HG02870 (cell line): Measurements from ENCODE around the gene TMEM258.

ENCODE experiments used
- ATAC-seq: cut with Tn5 transposase; IDR thresholded peaks from one replicate; pipeline ENCODE4 v1.9.1; 2021; ENCODE audit warnings: mild to moderate bottlenecking, moderate library complexity; ENCODE audit not compliant: unreplicated experiment

The TMEM258 gene

GRCh38 chr11:61792310-61793082 lies at the start of gene TMEM258, which contains the start of gene FEN1:
Gene TMEM258, minus strand, starts transcription at chr11:61792599. Its CDS starts 41 bp downstream, at chr11:61792558.
Gene FEN1, plus strand, starts transcription at chr11:61792911. Its CDS starts 2,451 bp downstream, at chr11:61795362.
- peak; percentile 73 for ATAC-seq

DNA sequence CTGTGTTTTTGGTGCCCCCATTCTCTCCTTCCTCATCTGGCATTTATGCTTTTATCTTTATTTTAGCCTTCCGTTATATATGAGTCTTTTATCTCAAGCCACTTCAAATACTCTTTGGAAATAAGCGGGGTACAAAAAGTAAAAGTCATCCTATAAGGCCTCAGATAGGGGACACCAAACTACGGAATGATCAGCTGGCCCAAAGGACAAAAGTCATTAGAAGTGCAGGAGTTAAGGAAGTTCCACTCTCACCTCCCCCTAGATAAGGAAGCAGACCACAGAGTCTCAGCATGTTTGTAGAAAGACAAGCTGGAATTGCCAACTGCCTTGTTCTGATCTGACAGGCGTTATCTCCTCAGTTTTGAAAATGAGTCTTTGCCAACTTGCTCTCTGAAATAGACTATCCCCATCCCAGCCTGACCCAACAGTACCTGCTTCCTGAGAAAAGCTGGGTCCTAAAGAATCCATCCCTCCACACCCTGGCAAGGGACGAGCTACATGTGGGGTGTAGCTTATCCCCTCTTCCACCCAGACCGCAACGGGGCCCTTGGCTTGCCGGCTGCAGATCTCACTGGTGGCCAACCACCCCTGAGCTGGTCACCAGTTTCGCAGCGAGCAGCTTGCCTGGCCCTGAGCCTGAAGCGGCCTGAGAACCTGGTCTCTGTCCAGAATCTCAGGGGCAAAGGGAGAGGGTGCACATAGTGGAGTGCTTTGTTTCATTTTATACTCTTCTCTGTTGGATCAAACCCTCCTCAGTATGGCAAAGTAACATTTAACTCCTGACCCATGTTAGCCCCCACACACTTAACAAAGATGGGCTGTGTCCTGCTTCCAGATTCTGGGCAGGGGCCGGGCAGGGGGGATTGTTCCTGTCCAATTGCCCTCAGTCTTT lies 49.5 kb upstream of the TMEM258 start:
- no peak for ATAC-seq

DNA sequence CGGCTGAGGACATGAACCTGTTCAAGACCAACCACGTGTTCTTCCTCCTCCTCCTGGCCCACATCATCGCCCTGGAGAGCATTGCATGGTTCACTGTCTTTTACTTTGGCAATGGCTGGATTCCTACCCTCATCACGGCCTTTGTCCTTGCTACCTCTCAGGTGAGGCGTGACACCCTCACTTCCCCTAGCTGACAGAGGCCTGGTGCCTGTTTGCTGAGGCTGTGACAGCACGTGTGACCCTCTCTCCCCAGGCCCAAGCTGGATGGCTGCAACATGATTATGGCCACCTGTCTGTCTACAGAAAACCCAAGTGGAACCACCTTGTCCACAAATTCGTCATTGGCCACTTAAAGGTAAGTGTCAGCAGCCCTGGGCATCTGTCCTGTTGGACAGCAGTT lies 48.0 kb upstream of the TMEM258 start:
- no peak for ATAC-seq

GRCh38 chr11:61839742-61840141 lies 47.3 kb upstream of the TMEM258 start:
- no peak for ATAC-seq

- ATAC-seq = no peak
Observed at GRCh38 chr11:61838921-61839320, 46.5 kb upstream of the TMEM258 start.

DNA sequence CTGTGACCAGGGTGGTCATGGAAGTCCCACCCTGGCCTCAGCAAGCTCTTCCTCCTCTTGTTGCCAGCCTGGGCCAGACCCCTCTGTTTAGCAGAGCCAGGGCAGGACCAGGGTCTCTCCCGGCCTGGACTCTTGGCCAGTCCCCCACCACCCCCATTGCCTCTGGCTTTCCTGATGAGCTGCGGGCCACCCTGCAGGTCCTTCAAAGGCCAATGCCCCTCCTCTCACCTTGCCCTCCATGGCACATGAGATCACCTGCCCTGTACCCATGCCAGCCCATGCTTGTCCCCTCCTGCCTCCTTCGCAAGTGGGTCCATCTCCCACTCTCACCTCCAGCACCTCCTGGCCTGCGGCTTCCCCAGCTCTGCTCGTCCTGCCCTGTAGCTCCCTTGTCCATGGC lies 46.1 kb upstream of the TMEM258 start:
- ATAC-seq = no peak

DNA sequence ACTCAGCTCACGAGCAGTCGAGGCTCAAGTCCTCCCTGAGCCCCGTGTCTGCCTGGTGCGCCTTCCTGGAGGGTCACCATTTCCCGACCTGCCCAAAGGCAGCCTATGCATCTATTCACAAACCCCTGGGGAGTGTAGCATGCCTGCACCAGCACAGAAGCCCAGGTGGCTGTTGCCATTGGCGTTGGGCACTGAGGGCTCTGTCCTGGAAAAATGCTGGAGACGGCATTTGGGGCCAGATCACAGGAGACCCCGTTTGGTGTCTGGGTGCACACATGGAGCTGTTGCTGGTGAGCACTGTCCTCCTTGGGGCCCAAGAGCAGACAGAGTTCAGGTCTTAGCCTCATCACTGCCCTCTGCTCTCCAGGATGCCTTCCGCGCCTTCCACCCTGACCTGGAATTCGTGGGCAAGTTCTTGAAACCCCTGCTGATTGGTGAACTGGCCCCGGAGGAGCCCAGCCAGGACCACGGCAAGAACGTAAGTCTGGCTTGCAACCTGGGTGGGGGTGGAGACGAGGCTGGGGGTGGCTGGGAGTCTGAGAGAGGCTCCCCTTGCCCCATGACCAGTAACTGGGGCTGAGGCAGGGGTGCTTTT lies 45.1 kb upstream of the TMEM258 start:
- no peak for ATAC-seq

- no peak for ATAC-seq
Observed at GRCh38 chr11:61836193-61836592, 43.8 kb upstream of the TMEM258 start.

DNA sequence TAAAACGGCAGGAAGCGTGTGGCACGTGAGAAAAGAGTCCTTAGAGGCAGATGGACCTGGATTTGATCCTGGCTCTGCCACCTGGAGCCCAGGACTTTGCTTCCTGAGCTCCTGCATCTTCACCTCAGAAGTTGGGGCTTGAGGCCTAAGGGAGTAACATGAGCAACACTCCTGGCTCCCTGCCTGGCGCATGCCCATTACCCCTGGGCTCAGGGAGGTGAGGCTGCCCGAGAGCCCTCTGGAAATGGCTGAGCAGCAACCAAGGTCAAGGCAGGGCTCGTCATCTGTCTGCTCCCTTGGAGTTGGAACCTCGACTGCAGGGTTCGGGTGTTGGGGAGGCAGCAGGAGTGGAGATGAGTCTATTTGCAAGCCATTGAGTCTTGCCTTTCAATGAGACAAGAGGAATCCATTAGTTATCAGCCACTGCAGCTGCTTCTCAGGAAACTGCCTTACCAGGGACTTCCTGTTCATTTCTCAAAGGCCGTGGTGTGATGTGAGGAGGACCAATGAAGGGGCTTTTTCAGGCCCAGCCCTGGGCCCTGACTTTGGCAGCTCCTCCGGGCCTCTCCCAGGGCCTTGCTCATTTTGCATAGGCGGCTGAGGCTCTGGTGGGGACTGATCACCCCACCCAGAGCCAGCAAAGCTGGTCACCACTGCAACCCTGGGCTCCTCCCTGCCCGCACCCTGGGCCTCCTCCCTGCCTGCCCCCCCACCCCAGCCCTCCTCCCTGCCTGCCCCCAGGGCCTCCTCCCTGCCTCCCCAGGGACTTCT lies 42.1 kb upstream of the TMEM258 start:
- ATAC-seq = peak; percentile 89

- no peak for ATAC-seq
Observed at GRCh38 chr11:61833926-61834277, 41.5 kb upstream of the TMEM258 start.

DNA sequence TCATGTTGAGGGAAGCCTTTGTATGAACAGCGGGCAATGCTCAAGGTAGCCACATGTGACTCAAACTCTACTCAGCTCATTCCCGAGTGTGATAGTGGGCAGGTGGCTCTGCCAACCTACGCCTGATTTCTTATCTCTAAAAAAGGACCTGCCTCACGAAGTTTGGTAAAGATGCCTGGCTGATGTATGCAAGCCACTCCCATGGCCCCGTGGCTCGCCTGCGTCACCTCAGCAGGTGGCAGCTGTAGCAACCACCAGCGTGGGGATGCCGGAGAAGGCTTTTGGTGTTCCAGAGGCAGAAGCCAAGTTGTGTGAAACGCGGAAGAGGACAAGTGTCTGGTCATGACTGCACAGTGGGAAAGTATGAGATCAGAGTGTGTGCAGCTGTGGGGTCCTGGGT lies 41.1 kb upstream of the TMEM258 start:
- no peak for ATAC-seq

- no peak for ATAC-seq
Observed at GRCh38 chr11:61832754-61833153, 40.4 kb upstream of the TMEM258 start.

GRCh38 chr11:61832207-61832606 lies 39.8 kb upstream of the TMEM258 start:
- ATAC-seq = no peak

DNA sequence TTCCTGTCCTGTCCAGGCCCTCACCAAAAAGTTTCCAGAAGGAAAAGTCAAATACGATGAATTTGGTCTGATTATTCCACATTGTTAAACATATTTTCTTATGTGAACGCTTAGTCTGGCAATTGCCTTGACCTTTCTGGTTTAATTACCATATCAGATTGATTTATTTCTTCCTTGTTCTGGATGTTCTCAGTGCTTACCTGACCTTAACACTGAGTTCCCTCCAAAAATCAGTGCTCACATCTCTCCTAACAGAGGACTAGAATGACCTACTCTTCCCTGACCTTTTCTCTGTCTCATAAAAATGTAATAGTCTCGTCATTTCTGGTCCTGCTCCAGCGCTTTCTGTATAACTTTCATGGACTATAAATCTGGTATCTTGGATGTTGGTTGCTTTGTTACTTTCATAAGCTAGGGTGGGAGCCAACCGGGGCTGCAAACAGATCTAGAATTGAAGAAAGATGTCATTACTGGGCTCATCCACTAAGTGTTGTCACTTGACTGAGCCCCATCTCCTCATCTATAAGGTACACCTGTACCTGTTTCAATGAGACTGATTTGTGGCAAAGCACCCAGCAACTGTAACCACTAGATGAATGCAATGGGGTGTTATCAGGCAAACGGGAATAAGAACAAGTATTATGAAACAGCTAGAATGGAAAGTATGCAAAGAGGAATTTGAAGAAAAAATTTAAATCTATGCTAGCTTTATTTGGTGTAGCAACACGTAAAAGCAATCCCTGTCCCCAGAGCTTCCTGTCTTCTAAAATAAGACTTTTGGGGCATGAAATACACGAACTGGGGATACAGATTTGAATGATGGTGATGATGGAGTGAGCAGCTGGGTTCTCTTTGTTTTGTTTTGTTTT lies 38.1 kb upstream of the TMEM258 start:
- no peak for ATAC-seq

- ATAC-seq = no peak
Observed at GRCh38 chr11:61829806-61830205, 37.4 kb upstream of the TMEM258 start.

DNA sequence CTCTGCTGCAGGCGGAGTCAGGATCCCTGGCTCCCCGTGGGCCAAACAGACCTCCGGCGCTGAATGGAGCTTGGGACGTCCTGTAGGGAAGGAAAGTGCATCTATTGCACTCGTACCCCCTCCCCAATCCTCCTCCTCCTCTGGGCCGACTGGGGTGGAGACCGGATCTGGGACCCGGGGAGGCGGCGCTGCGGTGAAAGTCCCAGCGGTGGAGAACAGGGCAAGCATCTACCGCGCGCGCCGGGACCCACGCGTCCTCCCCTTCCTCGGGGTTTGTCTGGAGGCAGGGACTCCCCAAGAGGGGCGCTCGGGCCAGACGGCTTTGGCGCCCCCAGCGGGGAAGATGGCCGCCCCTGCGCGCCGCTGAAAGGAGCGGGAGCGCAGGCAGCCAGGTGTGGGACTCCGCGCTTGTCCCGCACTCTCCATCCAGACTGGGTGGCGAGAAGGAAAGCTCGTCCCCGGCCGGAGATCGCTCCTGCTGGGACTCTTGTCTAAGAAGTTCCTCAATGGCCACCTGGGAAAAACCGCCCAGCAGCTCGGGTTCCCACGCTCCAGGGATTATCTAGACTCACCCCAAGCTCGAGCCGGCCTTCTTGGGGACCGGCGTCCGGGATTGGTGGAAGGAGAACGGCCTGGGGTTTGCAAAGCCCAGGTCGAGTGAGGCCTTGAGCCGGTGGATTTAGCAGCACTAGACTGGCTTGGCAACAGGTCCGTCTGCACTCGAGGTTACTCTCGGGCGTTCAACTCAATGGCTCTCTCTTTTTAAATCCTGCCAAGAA lies 36.4 kb upstream of the TMEM258 start:
- ATAC-seq = no peak

DNA sequence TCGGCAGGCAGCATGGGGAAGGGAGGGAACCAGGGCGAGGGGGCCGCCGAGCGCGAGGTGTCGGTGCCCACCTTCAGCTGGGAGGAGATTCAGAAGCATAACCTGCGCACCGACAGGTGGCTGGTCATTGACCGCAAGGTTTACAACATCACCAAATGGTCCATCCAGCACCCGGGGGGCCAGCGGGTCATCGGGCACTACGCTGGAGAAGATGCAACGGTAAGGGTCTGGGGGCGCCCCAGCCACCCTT lies 35.9 kb upstream of the TMEM258 start:
- ATAC-seq = no peak

DNA sequence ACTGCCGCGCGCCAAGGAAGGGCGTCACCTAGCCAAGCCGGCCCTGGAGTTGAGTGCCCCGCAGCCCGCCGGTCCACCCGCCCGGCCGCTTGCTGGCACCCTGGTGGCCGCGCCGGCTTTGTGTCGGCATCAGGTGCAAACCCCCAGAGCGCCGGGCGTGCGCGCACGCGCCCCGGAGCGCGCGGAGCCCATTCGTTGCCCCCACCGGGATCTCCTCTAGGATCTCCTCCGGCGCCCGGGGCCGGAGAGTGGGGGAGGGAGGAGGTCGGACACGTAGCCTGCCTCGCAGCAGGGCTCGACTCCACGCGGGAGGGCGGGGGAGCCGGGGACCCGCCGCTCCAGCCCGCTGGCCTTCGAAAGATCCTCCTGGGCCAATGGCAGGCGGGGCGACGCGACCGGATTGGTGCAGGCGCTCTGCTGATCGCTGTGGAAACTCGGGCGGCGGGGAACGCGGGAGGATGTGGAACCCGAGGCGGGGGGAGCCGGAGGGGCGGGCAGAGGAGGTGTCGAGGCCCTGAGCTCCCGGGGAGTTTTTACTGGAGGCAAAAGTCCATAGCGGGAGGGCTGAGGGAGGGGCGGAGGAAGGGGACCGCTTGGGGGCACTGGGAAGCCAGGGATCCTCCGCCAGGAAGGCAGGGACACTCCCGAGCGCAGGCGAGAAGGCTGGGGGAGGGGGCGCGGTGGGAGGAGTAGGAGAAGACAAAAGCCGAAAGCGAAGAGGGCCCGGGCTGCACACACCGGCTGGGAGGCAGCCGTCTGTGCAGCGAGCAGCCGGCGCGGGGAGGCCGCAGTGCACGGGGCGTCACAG lies 35.4 kb upstream of the TMEM258 start, which contains the start of gene FADS2:
Gene FADS2, plus strand, starts transcription at position 730 of the 808 bp plus-strand sequence. CDS start 91 bp downstream, outside the sequence.
- ATAC-seq = peak; percentile 64
